DMS153 treated with DMSO at 0.1 percent for 48 hours (cell line): Measurements from ENCODE around the gene GAREM1.
A peak's percentile ranks its signal among the peaks of the same experiment; 100 is the strongest.
"Not testable (repeated sequence)": the region's sequence is repeated elsewhere in the genome, so short reads cannot be mapped to it uniquely, and the experiment has no call there.

Source experiments
- DNase-seq: peaks from one replicate; lab custom pipeline; 2025; ENCODE audit not compliant: unreplicated experiment; lab: John Stamatoyannopoulos, UW

GAREM1 gene

DNA sequence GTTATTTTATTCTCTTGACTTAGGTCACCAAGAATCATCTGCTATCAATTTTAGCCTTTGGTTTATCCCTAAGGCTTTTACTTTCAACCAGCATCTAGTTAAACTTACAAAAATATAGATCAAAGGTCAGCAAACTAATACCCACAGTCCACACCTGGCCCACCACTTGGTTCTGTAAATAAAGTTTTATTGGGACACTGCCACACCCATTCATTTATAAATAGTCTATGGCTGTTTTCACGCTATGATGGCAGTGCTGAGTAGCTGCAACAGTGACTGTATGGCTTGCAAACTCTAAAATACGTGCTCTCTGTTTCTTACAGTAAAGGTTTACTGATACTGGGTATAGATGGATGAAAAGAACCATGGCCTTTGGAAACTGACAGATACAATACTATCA, 173.8 kb downstream of the GAREM1 start:
- no peak for DNase-seq

DNA sequence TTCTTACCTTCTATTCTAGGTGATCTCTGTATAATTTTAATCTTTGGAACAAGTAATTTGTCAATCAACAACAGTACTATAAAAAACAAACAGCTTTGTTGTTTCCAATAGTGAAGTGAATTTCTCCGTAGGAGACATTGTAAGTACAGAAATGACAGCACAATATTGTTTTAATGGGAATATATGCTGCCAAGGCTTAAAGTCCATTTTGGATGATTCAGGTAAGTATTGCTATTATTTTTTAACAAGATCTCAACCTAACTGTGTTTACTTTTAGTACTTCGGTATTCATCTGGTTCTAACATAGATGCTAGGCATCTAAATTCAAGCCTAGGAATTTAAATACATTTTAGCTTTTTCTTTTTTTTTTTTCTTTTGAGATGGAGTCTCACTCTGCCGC, 175.1 kb downstream of the GAREM1 start:
- no peak for DNase-seq

- no peak for DNase-seq
These were observed 177.6 kb downstream of the GAREM1 start for GRCh38 chr18:32293107-32293506.

DNA sequence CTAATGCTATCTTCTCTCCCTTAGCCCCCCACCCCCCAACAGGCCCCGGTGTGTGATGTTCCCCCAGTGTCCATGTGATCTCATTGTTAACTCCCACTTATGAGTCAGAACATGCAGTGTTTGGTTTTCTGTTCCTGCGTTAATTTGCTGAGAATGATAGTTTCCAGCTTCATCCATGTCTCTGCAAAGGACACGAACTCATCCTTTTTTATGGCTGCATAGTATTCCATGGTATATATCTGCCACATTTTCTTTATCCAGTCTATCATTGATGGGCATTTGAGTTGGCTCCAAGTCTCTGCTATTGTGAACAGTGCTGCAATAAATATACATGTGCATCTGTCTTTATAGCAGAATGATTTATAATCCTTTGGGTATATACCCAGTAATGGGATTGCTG, 179.1 kb downstream of the GAREM1 start:
- not testable (repeated sequence) for DNase-seq

DNA sequence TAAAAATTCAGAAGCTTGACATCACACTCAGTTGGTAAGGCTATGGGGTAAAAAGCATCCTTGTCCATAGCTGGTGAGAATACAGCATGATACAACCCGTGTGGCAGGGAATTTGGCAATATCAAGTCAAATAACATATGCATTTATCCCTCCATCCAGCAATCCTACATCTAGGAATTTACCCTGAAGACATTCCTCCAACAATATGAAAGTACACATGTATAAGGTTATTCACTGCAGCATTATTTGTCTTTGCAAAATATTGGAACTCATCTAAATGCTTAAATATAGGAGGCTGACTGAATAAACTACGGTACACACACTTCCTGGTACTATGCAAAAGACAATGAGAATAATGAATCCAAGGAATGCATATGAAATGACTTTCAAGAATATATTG, 179.9 kb downstream of the GAREM1 start:
- no peak for DNase-seq

DNA sequence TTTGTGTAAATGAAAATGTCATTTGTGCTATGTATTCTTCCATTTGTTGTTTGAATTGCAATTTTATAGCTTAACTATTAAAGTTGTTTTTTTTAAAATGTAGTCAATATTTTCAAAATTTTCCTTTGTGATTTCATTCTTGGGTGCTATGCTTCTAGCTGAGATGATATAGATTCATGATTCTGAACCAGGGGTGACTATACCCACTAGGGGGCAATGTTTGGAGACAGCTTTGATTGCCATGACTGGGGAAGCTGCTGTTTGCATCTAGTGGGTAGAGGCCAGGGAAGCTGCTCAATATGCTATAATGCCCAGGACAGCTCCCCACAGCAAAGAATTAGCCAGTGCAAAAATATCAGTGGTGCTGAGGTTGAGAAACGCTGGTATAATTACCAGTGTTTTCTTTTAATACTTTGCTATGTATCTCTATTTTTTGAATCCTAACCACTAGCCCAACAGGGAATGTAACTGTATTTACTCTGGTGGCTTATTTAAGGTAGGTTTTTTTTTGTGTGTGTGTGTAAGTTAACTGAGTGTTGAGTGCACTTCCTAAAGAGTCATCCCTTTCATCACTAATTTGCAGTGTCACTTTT, 181.1 kb downstream of the GAREM1 start:
- peak; percentile 61 for DNase-seq

DNA sequence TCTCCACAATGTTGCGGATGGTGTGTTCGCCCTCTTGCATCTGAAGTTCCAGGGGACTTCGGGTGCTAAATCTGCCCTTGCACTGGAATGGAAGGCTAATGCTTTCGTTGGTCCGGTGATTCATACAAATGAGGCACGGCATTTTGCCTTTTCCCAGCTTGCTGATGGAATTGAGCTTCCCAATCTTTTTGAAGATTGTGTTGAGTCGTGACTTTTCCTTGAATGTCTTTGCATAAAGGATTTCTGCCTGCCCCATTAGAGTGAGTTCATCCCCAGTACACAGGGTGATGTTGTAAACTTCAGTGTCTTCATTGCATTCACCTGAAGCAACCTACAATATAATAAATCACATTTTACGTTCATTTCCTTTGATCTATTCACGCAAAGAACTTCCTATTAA, 182.8 kb downstream of the GAREM1 start:
- no peak for DNase-seq

DNA sequence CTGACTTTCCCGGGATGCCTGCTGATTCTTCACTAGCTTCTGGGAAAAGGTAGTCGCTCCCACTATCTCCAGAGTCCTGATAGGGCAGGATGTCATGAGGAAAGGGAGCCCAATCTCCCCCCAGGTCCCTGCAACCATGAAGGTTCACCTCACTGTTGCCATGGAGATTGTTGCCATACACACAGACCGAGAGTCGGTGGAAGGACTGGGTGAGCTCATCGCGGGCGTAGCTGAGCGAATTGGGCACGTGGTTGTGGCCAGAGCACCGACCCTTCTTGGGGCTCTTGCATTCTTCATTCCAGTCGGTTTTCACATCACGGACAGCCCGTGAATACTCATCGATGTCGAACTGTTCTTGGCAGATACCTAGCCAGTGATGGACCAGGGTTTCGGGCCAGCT, 183.4 kb downstream of the GAREM1 start:
- DNase-seq, result no peak

DNA sequence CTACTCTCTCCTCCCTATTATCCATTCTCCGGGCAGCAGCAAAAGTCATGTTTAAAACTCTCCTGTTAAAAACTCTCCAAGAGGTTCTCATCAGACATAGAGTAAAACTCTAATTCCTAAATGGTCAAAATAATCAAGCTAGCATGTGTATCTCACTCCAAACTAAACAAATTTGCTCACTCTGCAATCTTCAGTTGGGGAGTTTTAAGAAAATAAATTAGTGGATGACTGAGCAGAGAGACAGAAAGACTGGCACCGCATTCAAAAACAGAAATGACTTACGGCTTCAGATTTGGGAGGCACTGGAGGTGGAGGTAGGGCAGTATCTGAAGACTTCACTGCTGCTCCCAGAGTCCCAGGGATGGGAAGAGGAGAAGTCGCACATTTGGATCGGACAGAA, 183.9 kb downstream of the GAREM1 start:
- no peak for DNase-seq

GRCh38 chr18:32284284-32284683, 186.4 kb downstream of the GAREM1 start:
- DNase-seq, result no peak

DNA sequence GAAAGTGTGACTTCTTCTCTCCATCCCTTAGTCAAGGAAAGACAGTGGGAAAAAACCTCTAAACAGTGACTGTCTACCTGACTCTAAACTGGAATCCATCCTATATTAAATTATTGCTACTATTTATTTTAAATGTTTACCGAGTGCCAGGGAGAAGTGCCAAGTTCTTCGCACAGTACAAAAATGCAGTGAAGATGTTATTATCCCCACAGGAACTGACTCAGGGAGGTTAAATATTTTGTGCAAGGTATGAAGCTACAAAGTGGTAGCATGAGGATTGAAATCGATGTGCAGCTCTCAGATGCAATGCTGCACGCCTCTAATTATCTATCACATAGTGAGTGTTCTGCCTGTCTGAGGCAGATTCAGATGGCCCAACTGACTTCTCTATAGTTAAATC, 189.8 kb downstream of the GAREM1 start:
- DNase-seq, result no peak

- no peak for DNase-seq
These were observed 190.4 kb downstream of the GAREM1 start for GRCh38 chr18:32280188-32280783.

DNA sequence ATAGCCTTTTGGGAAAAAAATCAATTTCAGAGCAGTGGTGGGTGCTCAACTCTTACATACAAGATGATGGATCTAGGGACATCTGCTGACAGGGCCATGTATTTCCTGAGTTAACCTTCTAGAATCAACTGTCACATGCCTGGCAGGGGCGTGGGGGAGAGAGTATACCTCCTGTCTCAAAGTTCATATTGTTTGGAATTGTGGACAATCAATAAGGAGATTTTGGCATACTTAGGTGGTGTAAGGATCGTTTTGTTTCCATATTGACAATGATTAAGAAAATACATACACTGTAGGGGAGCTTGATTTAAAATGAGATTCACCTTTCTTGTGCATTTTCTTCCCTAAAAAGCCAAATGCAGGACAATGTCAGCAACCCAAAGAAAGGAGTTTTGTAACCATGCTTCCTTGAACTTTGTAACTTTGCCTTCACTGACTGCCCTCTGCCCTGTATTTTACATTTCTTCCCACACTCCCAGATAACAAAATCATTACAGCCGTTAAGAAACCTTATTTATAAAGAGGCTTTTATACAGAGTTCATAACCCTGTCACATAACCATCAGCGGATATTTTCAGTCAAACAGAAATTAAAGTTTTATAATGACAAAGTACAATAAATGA, 192.4 kb downstream of the GAREM1 start:
- no peak for DNase-seq

DNA sequence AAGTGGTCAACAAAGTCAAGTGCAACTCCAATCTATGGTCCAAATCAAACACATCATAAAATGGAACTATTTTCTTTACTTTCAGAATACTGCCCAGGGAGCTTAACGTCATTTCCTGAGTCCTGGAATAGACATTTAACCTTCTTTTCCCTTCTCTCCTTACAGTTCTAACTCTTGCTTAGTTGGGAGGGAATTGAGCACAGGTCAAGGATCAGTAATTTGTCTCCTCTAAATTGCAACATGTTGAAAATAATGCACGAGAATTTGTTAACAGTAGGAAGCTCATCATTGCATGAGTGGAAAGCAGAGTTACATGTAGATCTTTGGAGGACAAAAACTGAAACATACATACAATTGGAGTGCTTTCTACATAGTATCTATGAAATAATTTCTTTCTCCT, 193.1 kb downstream of the GAREM1 start:
- no peak for DNase-seq

GRCh38 chr18:32276906-32277305, 193.8 kb downstream of the GAREM1 start:
- no peak for DNase-seq

GRCh38 chr18:32276256-32276655, 194.4 kb downstream of the GAREM1 start:
- DNase-seq, result no peak

- no peak for DNase-seq
These were observed 195.5 kb downstream of the GAREM1 start for GRCh38 chr18:32275221-32275620.

- no peak for DNase-seq
These were observed 196.4 kb downstream of the GAREM1 start for GRCh38 chr18:32274307-32274706.

DNA sequence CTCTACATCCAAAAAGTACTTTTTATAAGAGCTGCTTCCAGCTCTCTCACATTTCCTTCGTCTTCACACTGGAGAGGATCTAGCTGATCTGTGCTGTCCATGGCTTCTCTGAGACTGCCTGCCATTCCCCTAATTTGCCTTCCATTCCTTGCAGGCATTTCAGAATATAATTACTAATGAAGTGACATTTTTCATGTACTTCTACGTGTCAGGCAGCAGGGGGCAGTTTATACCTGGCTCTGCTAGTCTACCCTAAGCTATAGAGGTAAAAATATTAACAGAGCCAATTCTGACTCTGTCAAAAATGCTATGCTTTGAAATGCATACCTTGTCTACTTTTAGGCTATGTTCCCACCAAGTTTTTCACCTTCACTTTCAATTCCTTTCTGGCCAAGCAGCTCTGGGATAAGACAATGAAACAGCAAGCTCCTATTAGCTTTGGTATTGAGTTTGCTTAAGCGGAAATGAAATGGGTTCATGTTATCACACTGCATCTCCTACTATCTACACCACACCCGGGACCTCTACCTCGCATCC, 198.9 kb downstream of the GAREM1 start:
- DNase-seq, result peak; percentile 51

- no peak for DNase-seq
These were observed 200.3 kb downstream of the GAREM1 start for GRCh38 chr18:32270341-32270740.

GRCh38 chr18:32267463-32267862, 203.2 kb downstream of the GAREM1 start:
- no peak for DNase-seq

- DNase-seq, result no peak
These were observed 206.3 kb downstream of the GAREM1 start for GRCh38 chr18:32264401-32264800.

DNA sequence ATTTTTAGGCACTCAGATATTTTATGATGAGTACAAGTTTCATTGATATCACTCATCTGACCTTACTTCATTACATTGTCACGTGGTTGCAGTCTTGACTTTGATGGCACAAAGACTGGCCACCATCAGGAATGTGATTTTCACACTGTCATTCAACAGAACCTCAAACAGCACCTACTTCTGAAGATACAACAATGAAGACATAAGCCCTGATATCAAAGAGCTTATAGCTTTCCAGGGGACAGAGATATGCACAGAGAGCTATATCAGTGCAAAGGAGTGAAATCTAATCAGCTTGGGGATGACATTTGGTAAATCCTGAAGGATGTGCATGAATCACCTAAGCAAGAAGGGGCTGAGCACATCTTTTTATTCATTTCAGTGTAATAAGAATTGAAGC, 208.6 kb downstream of the GAREM1 start:
- no peak for DNase-seq
